Measurements from ENCODE around the gene TTC12. TPM values are rescaled to one million over a fixed set of nuclear protein-coding genes. Genes with fewer than 3 reads are reported as not detected.

Gene TTC12
- total and polyA plus RNA-seq, 10 of the 15 experiments (the other 5 are each of a cell fraction or from before 2014, with no cell fraction given), result 3.7 to 14.0 (median 8.1) TPM

DNA sequence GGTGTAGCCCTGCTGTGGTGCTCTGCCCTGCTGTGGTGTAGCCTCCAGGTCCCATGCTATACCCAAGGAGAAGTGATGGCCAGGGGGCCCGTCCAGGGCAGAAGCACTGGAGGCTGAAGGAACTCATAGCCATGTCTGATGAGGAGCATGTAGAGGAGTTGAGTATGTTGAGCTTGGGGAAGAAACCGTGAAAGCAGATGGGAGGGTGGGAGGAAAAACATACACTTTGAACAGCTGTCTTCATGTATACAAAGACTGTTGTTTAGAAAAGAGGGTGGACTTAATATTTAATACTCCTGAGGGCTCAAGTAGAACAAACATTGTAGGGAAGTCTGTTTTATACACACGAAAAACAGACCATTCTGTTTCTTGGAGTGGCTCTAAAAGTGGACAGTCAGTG is 26.6 kb upstream of the TTC12 start:
- H2AFZ ChIP-seq (ENCODE audit: control insufficient read depth, low read depth, low read length), result no peak overlapping the region
- H3K9me3 ChIP-seq (replicated peaks; ENCODE audit: control insufficient read depth, insufficient read depth, low read length), result no peaks in the 10 kb centered on the region
- no peak for ATAC-seq
- no peak for DNase-seq (ENCODE audit: low read depth, low spot score)
- 11% methylated on average over 3 of the region's 3 CpGs for WGBS (ENCODE audit: insufficient coverage, insufficient replicate concordance, low lambda C conversion rate, missing lambda C conversion rate)
- intact Hi-C loops (cut with micrococcal nuclease; ENCODE audit: unreplicated experiment), result loop anchor here (2.0 to 5.0 kb wide), 2 partner anchors 176 to 1069 kb away; no protein-coding TSS in a partner anchor
- H4K20me1 ChIP-seq (ENCODE audit: control insufficient read depth, insufficient read depth), result no peaks in the 10 kb centered on the region
- no TSS peak for BruUV-seq (replicated peaks)
- no peak overlapping the region for H3K4me3 ChIP-seq
- no peak overlapping the region for H3K9ac ChIP-seq (ENCODE audit: control insufficient read depth, insufficient read depth, low read length)
- in situ Hi-C loops (cut with MboI), result loop anchor here (10.0 kb wide), 1 partner anchor 1063 kb away; the partner anchor contains the start of gene PTS
- H3K27ac ChIP-seq (ENCODE audit: control insufficient read depth, insufficient read depth), result no peak overlapping the region
- ChIA-PET RAD21 (ENCODE audit: unreplicated experiment) (interaction anchor here (1.3 kb wide), 1 partner anchor 700 kb away, joined by 5 read pairs; no protein-coding TSS in a partner anchor), CTCF (interaction anchor here (1.0 to 3.9 kb wide), 2 partner anchors 701 to 1005 kb away, joined by 3 to 66 read pairs; no protein-coding TSS in a partner anchor), POLR2A (no interaction called here), SMC1A (ENCODE audit: uncharacterized antibody, unreplicated experiment) (interaction anchor here (3.1 kb wide), 1 partner anchor 699 kb away, joined by 33 read pairs; no protein-coding TSS in a partner anchor)
- H3K4me1 ChIP-seq (ENCODE audit: control insufficient read depth, insufficient read depth, low read length), result no peaks in the 10 kb centered on the region
- H3K27me3 ChIP-seq (replicated peaks in 1 of 2; ENCODE audit: control insufficient read depth in 2 of 2, insufficient read depth in 2 of 2, low read length in 1 of 2), result no peaks in the 10 kb centered on the region
- FAIRE-seq, result no peak
- no peak overlapping the region for H3K4me2 ChIP-seq (ENCODE audit: control insufficient read depth, insufficient read depth)
- no peaks in the 10 kb centered on the region for H3K36me3 ChIP-seq (ENCODE audit: control insufficient read depth in 2 of 2, insufficient read depth in 2 of 2, low read length in 1 of 2)
- H3K79me2 ChIP-seq (ENCODE audit: control insufficient read depth, insufficient read depth, low read length), result no peaks in the 10 kb centered on the region
- no peak for TF ChIP-seq YBX1 (IDR thresholded peaks at IDR 0.05)
- TF ChIP-seq SREBF2 (IDR thresholded peaks at IDR 0.05; ENCODE audit: low read length), result no peak
- TF ChIP-seq EP300 (IDR thresholded peaks at IDR 0.05; ENCODE audit: borderline replicate concordance in 1 of 2, control insufficient read depth in 1 of 2, low read depth in 2 of 2, low read length in 2 of 2), result no peak
- TF ChIP-seq ETV6 (conservative IDR thresholded peaks at IDR 0.05 in 1 of 2, IDR thresholded peaks at IDR 0.05 in 1 of 2; ENCODE audit: borderline replicate concordance in 1 of 2, low read depth in 1 of 2), result no peak
- TF ChIP-seq, protein P1, sequence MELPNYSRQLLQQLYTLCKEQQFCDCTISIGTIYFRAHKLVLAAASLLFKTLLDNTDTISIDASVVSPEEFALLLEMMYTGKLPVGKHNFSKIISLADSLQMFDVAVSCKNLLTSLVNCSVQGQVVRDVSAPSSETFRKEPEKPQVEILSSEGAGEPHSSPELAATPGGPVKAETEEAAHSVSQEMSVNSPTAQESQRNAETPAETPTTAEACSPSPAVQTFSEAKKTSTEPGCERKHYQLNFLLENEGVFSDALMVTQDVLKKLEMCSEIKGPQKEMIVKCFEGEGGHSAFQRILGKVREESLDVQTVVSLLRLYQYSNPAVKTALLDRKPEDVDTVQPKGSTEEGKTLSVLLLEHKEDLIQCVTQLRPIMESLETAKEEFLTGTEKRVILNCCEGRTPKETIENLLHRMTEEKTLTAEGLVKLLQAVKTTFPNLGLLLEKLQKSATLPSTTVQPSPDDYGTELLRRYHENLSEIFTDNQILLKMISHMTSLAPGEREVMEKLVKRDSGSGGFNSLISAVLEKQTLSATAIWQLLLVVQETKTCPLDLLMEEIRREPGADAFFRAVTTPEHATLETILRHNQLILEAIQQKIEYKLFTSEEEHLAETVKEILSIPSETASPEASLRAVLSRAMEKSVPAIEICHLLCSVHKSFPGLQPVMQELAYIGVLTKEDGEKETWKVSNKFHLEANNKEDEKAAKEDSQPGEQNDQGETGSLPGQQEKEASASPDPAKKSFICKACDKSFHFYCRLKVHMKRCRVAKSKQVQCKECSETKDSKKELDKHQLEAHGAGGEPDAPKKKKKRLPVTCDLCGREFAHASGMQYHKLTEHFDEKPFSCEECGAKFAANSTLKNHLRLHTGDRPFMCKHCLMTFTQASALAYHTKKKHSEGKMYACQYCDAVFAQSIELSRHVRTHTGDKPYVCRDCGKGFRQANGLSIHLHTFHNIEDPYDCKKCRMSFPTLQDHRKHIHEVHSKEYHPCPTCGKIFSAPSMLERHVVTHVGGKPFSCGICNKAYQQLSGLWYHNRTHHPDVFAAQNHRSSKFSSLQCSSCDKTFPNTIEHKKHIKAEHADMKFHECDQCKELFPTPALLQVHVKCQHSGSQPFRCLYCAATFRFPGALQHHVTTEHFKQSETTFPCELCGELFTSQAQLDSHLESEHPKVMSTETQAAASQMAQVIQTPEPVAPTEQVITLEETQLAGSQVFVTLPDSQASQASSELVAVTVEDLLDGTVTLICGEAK (IDR thresholded peaks at IDR 0.05; ENCODE audit: borderline replicate concordance), result no peak
- no peak for TF ChIP-seq REST (IDR thresholded peaks at IDR 0.05; ENCODE audit: low read depth, low read length)
- no peak for TF ChIP-seq RAD21 (IDR thresholded peaks at IDR 0.05; ENCODE audit: insufficient read depth, low read depth, low read length)
- TF ChIP-seq, protein P2, sequence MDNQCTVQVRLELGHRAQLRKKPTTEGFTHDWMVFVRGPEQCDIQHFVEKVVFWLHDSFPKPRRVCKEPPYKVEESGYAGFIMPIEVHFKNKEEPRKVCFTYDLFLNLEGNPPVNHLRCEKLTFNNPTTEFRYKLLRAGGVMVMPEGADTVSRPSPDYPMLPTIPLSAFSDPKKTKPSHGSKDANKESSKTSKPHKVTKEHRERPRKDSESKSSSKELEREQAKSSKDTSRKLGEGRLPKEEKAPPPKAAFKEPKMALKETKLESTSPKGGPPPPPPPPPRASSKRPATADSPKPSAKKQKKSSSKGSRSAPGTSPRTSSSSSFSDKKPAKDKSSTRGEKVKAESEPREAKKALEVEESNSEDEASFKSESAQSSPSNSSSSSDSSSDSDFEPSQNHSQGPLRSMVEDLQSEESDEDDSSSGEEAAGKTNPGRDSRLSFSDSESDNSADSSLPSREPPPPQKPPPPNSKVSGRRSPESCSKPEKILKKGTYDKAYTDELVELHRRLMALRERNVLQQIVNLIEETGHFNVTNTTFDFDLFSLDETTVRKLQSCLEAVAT (IDR thresholded peaks at IDR 0.05), result no peak
- no peak for TF ChIP-seq JUNB (IDR thresholded peaks at IDR 0.05)
- TF ChIP-seq ZBTB33 (IDR thresholded peaks at IDR 0.05), result no peak
- TF ChIP-seq NBN (IDR thresholded peaks at IDR 0.05), result no peak
